ENCODE results near the gene BECN2.

DNA sequence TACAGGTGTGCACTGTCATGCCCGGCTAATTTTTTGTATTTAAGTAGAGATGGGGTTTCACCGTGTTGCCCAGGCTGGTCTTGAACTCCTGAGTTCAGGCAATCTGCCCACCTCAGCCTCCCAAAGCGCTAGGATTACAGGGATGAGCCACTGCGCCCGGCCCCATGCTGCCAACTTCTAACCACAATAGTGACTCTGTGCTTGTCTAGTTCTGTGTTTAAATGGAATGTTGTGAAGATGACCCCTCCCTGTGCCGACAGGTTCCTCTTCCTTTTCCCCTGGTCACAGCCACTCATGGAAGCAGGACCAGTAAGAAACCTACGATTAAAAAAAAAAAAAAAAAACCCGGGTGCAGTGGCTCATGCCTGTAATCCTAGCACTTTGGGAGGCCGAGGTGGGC is 36.6 kb downstream of the BECN2 start:
- TF ChIP-seq, protein P1, sequence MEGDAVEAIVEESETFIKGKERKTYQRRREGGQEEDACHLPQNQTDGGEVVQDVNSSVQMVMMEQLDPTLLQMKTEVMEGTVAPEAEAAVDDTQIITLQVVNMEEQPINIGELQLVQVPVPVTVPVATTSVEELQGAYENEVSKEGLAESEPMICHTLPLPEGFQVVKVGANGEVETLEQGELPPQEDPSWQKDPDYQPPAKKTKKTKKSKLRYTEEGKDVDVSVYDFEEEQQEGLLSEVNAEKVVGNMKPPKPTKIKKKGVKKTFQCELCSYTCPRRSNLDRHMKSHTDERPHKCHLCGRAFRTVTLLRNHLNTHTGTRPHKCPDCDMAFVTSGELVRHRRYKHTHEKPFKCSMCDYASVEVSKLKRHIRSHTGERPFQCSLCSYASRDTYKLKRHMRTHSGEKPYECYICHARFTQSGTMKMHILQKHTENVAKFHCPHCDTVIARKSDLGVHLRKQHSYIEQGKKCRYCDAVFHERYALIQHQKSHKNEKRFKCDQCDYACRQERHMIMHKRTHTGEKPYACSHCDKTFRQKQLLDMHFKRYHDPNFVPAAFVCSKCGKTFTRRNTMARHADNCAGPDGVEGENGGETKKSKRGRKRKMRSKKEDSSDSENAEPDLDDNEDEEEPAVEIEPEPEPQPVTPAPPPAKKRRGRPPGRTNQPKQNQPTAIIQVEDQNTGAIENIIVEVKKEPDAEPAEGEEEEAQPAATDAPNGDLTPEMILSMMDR (IDR thresholded peaks at IDR 0.05; ENCODE audit: low read depth, low read length), result no peak
- no peak for TF ChIP-seq EZH2phosphoT487 (IDR thresholded peaks at IDR 0.05; ENCODE audit: low read depth)
